ENCODE measurements around the gene SNX10. TPM values are rescaled to one million over a fixed set of nuclear protein-coding genes. Genes with fewer than 3 reads are reported as not detected.

SNX10 gene
- total RNA-seq, 2 donors from 2014 or later: 13.2 to 19.3 TPM

GRCh38 chr7:26356929-26357798, 65.5 kb downstream of the SNX10 start:
- Mint-ChIP-seq H3K9me3 (no peaks in the 10 kb centered on the region), H3K36me3 (ENCODE audit: low read depth) (no peaks in the 10 kb centered on the region), H3K4me1 (no peaks in the 10 kb centered on the region), H3K4me3 (no peak overlapping the region), H3K27me3 (ENCODE audit: insufficient read depth) (no peaks in the 10 kb centered on the region), H3K27ac (no peak overlapping the region)
- DNase-seq: no peak
- 80 to 94% methylated on average over 3 to 4 of the region's 4 CpGs for WGBS, 2 experiments (ENCODE audit: insufficient coverage in 1 of 2, insufficient read length in 1 of 2)
- Histone ChIP-seq H3K9ac (ENCODE audit: extremely low read depth, low read length, poor library complexity, severe bottlenecking) (no peak overlapping the region), H3K27ac (ENCODE audit: low read depth, low read length) (no peak overlapping the region), H3K27me3 (ENCODE audit: control insufficient read depth, insufficient read depth, low read length, poor library complexity, severe bottlenecking) (no peaks in the 10 kb centered on the region), H3K9me3 (ENCODE audit: control insufficient read depth, low read length) (no peaks in the 10 kb centered on the region), H3K4me1 (ENCODE audit: control insufficient read depth, insufficient read depth, low read length) (no peaks in the 10 kb centered on the region), H3K4me3 (ENCODE audit: low read length) (no peak overlapping the region), H3K36me3 (ENCODE audit: control insufficient read depth, insufficient read depth, low read length) (no peaks in the 10 kb centered on the region)
- no peak for TF ChIP-seq CTCF (conservative IDR thresholded peaks at IDR 0.05)

GRCh38 chr7:26357799-26358151, 66.1 kb downstream of the SNX10 start:
- 80 to 90% methylated on average over 1 to 2 of the region's 2 CpGs for WGBS, 2 experiments (ENCODE audit: insufficient coverage in 1 of 2, insufficient read length in 1 of 2)
- Mint-ChIP-seq H3K36me3 (ENCODE audit: low read depth) (no peaks in the 10 kb centered on the region), H3K4me1 (peaks cover 1% of the 10 kb centered on the region), H3K9me3 (no peaks in the 10 kb centered on the region), H3K27ac (no peak overlapping the region), H3K4me3 (no peak overlapping the region), H3K27me3 (ENCODE audit: insufficient read depth) (no peaks in the 10 kb centered on the region)
- no peaks in the 10 kb centered on the region for H3K9me3 ChIP-seq (ENCODE audit: control insufficient read depth, low read length)
- H3K27ac ChIP-seq (ENCODE audit: low read depth, low read length): no peak overlapping the region
- H3K4me3 ChIP-seq (ENCODE audit: low read length): no peak overlapping the region
- H3K27me3 ChIP-seq (ENCODE audit: control insufficient read depth, insufficient read depth, low read length, poor library complexity, severe bottlenecking): no peaks in the 10 kb centered on the region
- no peak overlapping the region for H3K9ac ChIP-seq (ENCODE audit: extremely low read depth, low read length, poor library complexity, severe bottlenecking)
- no peaks in the 10 kb centered on the region for H3K4me1 ChIP-seq (ENCODE audit: control insufficient read depth, insufficient read depth, low read length)
- DNase-seq: no peak
- no peak for TF ChIP-seq CTCF (conservative IDR thresholded peaks at IDR 0.05)
- no peaks in the 10 kb centered on the region for H3K36me3 ChIP-seq (ENCODE audit: control insufficient read depth, insufficient read depth, low read length)

GRCh38 chr7:26360650-26361049, 69.0 kb downstream of the SNX10 start:
- 89 to 91% methylated on average over 3 of the region's 3 CpGs for WGBS, 2 experiments (ENCODE audit: insufficient coverage in 1 of 2, insufficient read length in 1 of 2)
- no peaks in the 10 kb centered on the region for H3K36me3 ChIP-seq (ENCODE audit: control insufficient read depth, insufficient read depth, low read length)
- no peak overlapping the region for H3K9ac ChIP-seq (ENCODE audit: extremely low read depth, low read length, poor library complexity, severe bottlenecking)
- Mint-ChIP-seq H3K4me1 (peaks cover 20% of the 10 kb centered on the region), H3K27ac (no peak overlapping the region), H3K4me3 (no peak overlapping the region), H3K36me3 (ENCODE audit: low read depth) (no peaks in the 10 kb centered on the region), H3K27me3 (ENCODE audit: insufficient read depth) (no peaks in the 10 kb centered on the region), H3K9me3 (no peaks in the 10 kb centered on the region)
- no peaks in the 10 kb centered on the region for H3K27me3 ChIP-seq (ENCODE audit: control insufficient read depth, insufficient read depth, low read length, poor library complexity, severe bottlenecking)
- H3K27ac ChIP-seq (ENCODE audit: low read depth, low read length): no peak overlapping the region
- TF ChIP-seq CTCF (conservative IDR thresholded peaks at IDR 0.05): no peak
- no peaks in the 10 kb centered on the region for H3K9me3 ChIP-seq (ENCODE audit: control insufficient read depth, low read length)
- no peaks in the 10 kb centered on the region for H3K4me1 ChIP-seq (ENCODE audit: control insufficient read depth, insufficient read depth, low read length)
- DNase-seq: no peak
- no peak overlapping the region for H3K4me3 ChIP-seq (ENCODE audit: low read length)
